GM12874 (cell line): ENCODE data around the gene NCBP2.

Experiments
- CTCF ChIP-seq: IDR thresholded peaks from 2 replicates; pipeline ENCODE4 v1.5.1; 2011; ENCODE audit warnings: low read depth, mild to moderate bottlenecking, control low read depth, low read length, moderate library complexity; ENCODE audit not compliant: insufficient read depth

Gene NCBP2

GRCh38 chr3:196889844-196890708, 52.3 kb downstream of the NCBP2 start:
- TF ChIP-seq CTCF, result no peak

GRCh38 chr3:196886144-196886543, 56.2 kb downstream of the NCBP2 start:
- TF ChIP-seq CTCF, result no peak
